Cardiac muscle cell (in vitro differentiated cells and primary cell): ENCODE data around the gene PPM1N. TPM values are rescaled to one million over a fixed set of nuclear protein-coding genes. Genes with fewer than 3 reads are reported as not detected.

ENCODE experiments used
- DNase-seq, 2 donors: peaks; one replicate each; pipeline versions ENCODE4 v3.0.0 to v3.0.0-alpha.2; 2010 to 2017; ENCODE audit warnings: low read depth in 1 of 2, low spot score in 1 of 2
- H3K27ac ChIP-seq: fragments of 200-600 bp; sonication (generic); 2 replicates; pipeline ENCODE4 v1.5.1; 2016
- H3K27me3 ChIP-seq: fragments of 200-600 bp; sonication (generic); 2 replicates; pipeline ENCODE4 v1.6.0; 2016; ENCODE audit warnings: control low read depth
- H3K36me3 ChIP-seq: fragments of 200-600 bp; sonication (generic); 2 replicates; pipeline ENCODE4 v1.5.1; 2016; ENCODE audit warnings: control low read depth
- H3K4me1 ChIP-seq: fragments of 200-600 bp; sonication (generic); 2 replicates; pipeline ENCODE4 v1.8.1; 2017; ENCODE audit warnings: low read depth, mild to moderate bottlenecking, mixed run types
- H3K4me3 ChIP-seq: fragments of 200-600 bp; sonication (generic); 2 replicates; pipeline ENCODE4 v1.5.1; 2016; ENCODE audit warnings: mild to moderate bottlenecking
- H3K9me3 ChIP-seq: fragments of 200-600 bp; sonication (generic); 2 replicates; pipeline ENCODE4 v1.5.1; 2017; ENCODE audit warnings: low read depth, mild to moderate bottlenecking, control low read depth
- CTCF ChIP-seq: IDR thresholded peaks from 2 replicates; pipeline ENCODE4 v1.5.1; 2012; ENCODE audit warnings: low read depth, mild to moderate bottlenecking, low read length
- polyA plus RNA-seq: library from polyadenylated mRNA; unstranded; fragments of >200 nt; fragmentation: Nextera tagmentation; extraction: Ambion mirVana; gene quantifications from 2 replicates; pipeline ENCODE4 v1.2.1, GENCODE V29; 2016
- total RNA-seq: library from RNA; depleted of rRNA; stranded (reverse); fragments of >200 nt; gene quantifications from 2 replicates; pipeline ENCODE4 v1.2.3, GENCODE V29; 2016

PPM1N gene
- total and polyA plus RNA-seq, 2 experiments from 2014 or later, result 1.2 to 2.9 TPM

- TF ChIP-seq CTCF, result peak; percentile 94
- Histone ChIP-seq H3K27me3 (no peaks in the 10 kb centered on the region), H3K4me3 (peak overlapping the region; percentile 53), H3K27ac (peak overlapping the region; percentile 100), H3K36me3 (no peaks in the 10 kb centered on the region), H3K4me1 (no peaks in the 10 kb centered on the region), H3K9me3 (no peaks in the 10 kb centered on the region)
- peak; percentile 93 to 95 for DNase-seq
Observed at GRCh38 chr19:45478454-45479238, 19.6 kb upstream of the PPM1N start.

GRCh38 chr19:45483033-45483432, 15.2 kb upstream of the PPM1N start:
- Histone ChIP-seq H3K27ac (no peak overlapping the region), H3K36me3 (no peaks in the 10 kb centered on the region), H3K4me1 (no peaks in the 10 kb centered on the region), H3K9me3 (no peaks in the 10 kb centered on the region), H3K4me3 (no peak overlapping the region), H3K27me3 (no peaks in the 10 kb centered on the region)
- DNase-seq, result no peak
- no peak for TF ChIP-seq CTCF

GRCh38 chr19:45484273-45484945, 13.8 kb upstream of the PPM1N start:
- Histone ChIP-seq H3K36me3 (no peaks in the 10 kb centered on the region), H3K9me3 (no peaks in the 10 kb centered on the region), H3K27ac (no peak overlapping the region), H3K27me3 (no peaks in the 10 kb centered on the region), H3K4me3 (no peak overlapping the region), H3K4me1 (no peaks in the 10 kb centered on the region)
- peak in 1 of 2 donors; percentile 60 for DNase-seq
- no peak for TF ChIP-seq CTCF

- TF ChIP-seq CTCF, result peak; percentile 86
- no peaks in the 10 kb centered on the region for H3K4me1 ChIP-seq
- DNase-seq, result peak; percentile 97 to 98
- H3K36me3 ChIP-seq, result no peaks in the 10 kb centered on the region
- peak overlapping the region; percentile 86 for H3K27ac ChIP-seq
- no peaks in the 10 kb centered on the region for H3K27me3 ChIP-seq
- H3K9me3 ChIP-seq, result no peaks in the 10 kb centered on the region
- peak overlapping the region; percentile 45 for H3K4me3 ChIP-seq
Observed at GRCh38 chr19:45485305-45486077, 12.8 kb upstream of the PPM1N start.

- no peak for DNase-seq
- H3K27ac ChIP-seq, result no peak overlapping the region
- no peaks in the 10 kb centered on the region for H3K36me3 ChIP-seq
- no peaks in the 10 kb centered on the region for H3K9me3 ChIP-seq
- no peaks in the 10 kb centered on the region for H3K27me3 ChIP-seq
- TF ChIP-seq CTCF, result no peak
- no peak overlapping the region for H3K4me3 ChIP-seq
- H3K4me1 ChIP-seq, result no peaks in the 10 kb centered on the region
Observed at GRCh38 chr19:45488708-45489107, 9.5 kb upstream of the PPM1N start.
